SH-SY5Y (cell line): ENCODE data around the gene ANTXR2.

ENCODE experiments used
- GATA2 ChIP-seq: IDR thresholded peaks from 2 replicates; pipeline ENCODE4 v1.6.1; 2011; ENCODE audit warnings: mild to moderate bottlenecking, low read depth, low read length
- GATA3 ChIP-seq: IDR thresholded peaks from 2 replicates; pipeline ENCODE4 v1.6.1; 2011; ENCODE audit warnings: low read depth, mild to moderate bottlenecking, low read length, moderate library complexity

- TF ChIP-seq GATA2: no peak
- no peak for TF ChIP-seq GATA3
These were observed 155.8 kb downstream of the ANTXR2 start for GRCh38 chr4:79917246-79917645.
